Measurements from ENCODE around the gene NRAP.

DNA sequence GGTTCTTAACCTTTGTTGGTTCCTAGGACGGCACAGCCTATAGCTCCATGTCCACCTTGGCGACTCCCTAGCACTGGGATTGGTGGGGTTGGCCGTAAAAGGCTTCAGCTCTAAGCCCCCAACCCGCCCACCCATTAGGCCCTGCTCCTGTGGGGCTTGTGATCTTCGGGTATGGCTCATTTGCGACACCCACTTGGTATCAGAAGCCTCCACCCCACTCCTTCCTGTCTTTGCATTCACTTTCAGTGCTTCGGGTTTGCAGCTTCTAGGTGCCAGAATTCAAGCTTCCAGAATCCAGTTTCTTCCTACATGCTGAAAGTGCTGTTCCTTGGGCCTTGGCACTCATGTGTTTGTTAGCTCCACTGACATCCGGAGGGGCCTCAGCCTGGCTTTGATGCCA lies 71.5 kb downstream of the NRAP start:
- TF ChIP-seq, protein P1, sequence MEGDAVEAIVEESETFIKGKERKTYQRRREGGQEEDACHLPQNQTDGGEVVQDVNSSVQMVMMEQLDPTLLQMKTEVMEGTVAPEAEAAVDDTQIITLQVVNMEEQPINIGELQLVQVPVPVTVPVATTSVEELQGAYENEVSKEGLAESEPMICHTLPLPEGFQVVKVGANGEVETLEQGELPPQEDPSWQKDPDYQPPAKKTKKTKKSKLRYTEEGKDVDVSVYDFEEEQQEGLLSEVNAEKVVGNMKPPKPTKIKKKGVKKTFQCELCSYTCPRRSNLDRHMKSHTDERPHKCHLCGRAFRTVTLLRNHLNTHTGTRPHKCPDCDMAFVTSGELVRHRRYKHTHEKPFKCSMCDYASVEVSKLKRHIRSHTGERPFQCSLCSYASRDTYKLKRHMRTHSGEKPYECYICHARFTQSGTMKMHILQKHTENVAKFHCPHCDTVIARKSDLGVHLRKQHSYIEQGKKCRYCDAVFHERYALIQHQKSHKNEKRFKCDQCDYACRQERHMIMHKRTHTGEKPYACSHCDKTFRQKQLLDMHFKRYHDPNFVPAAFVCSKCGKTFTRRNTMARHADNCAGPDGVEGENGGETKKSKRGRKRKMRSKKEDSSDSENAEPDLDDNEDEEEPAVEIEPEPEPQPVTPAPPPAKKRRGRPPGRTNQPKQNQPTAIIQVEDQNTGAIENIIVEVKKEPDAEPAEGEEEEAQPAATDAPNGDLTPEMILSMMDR (IDR thresholded peaks at IDR 0.05) = no peak
- no peak for TF ChIP-seq POLR2A (IDR thresholded peaks at IDR 0.05)
- TF ChIP-seq EP300 (IDR thresholded peaks at IDR 0.05) = no peak
